ENCODE data around the gene THSD7A.

GRCh38 chr7:11709196-11709595 is 122.8 kb downstream of the THSD7A start:
- TF ChIP-seq, protein P1, sequence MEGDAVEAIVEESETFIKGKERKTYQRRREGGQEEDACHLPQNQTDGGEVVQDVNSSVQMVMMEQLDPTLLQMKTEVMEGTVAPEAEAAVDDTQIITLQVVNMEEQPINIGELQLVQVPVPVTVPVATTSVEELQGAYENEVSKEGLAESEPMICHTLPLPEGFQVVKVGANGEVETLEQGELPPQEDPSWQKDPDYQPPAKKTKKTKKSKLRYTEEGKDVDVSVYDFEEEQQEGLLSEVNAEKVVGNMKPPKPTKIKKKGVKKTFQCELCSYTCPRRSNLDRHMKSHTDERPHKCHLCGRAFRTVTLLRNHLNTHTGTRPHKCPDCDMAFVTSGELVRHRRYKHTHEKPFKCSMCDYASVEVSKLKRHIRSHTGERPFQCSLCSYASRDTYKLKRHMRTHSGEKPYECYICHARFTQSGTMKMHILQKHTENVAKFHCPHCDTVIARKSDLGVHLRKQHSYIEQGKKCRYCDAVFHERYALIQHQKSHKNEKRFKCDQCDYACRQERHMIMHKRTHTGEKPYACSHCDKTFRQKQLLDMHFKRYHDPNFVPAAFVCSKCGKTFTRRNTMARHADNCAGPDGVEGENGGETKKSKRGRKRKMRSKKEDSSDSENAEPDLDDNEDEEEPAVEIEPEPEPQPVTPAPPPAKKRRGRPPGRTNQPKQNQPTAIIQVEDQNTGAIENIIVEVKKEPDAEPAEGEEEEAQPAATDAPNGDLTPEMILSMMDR (IDR thresholded peaks at IDR 0.05) = no peak
- TF ChIP-seq EZH2 (IDR thresholded peaks at IDR 0.05) (no peak), EZH2phosphoT487 (IDR thresholded peaks at IDR 0.05) (no peak)

All from neural progenitor cell (in vitro differentiated cells).